ENCODE measurements around the gene DLGAP4. TPM values are rescaled to one million over a fixed set of nuclear protein-coding genes. Genes with fewer than 3 reads are reported as not detected.
A peak's percentile ranks its signal among the peaks of the same experiment; 100 is the strongest.

DLGAP4 gene, protein sequence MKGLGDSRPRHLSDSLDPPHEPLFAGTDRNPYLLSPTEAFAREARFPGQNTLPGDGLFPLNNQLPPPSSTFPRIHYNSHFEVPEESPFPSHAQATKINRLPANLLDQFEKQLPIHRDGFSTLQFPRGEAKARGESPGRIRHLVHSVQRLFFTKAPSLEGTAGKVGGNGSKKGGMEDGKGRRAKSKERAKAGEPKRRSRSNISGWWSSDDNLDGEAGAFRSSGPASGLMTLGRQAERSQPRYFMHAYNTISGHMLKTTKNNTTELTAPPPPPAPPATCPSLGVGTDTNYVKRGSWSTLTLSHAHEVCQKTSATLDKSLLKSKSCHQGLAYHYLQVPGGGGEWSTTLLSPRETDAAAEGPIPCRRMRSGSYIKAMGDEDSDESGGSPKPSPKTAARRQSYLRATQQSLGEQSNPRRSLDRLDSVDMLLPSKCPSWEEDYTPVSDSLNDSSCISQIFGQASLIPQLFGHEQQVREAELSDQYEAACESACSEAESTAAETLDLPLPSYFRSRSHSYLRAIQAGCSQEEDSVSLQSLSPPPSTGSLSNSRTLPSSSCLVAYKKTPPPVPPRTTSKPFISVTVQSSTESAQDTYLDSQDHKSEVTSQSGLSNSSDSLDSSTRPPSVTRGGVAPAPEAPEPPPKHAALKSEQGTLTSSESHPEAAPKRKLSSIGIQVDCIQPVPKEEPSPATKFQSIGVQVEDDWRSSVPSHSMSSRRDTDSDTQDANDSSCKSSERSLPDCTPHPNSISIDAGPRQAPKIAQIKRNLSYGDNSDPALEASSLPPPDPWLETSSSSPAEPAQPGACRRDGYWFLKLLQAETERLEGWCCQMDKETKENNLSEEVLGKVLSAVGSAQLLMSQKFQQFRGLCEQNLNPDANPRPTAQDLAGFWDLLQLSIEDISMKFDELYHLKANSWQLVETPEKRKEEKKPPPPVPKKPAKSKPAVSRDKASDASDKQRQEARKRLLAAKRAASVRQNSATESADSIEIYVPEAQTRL
- 10 to 100 TPM; 62.9 to 78.2 TPM for total RNA-seq
- polyA plus RNA-seq (2013, experiment 1 of 2): 94.6 TPM
- polyA plus RNA-seq (2013, experiment 2 of 2): 90.8 TPM
- long read RNA-seq, experiment 1, transcript DLGAP4-206 (7 exons, 3,110 nt): major isoform, 6 of 26 reads
- long read RNA-seq, experiment 1, partial matches to known transcripts: 11 of 26 reads
- long read RNA-seq, experiment 1, other reads (novel, unspliced or antisense): 7 of 26 reads
- long read RNA-seq, experiment 2, full-length matches to known transcripts: 111 of 146 reads
- long read RNA-seq, experiment 2, partial matches to known transcripts: 14 of 146 reads
- long read RNA-seq, experiment 2, other reads (novel, unspliced or antisense): 21 of 146 reads
- long read RNA-seq, experiment 3, transcript DLGAP4-206 (7 exons, 3,110 nt): major isoform, 102 of 139 reads
- long read RNA-seq, experiment 3, partial matches to known transcripts: 11 of 139 reads
- long read RNA-seq, experiment 3, other reads (novel, unspliced or antisense): 24 of 139 reads
- long read RNA-seq, experiment 4, transcript DLGAP4-206 (7 exons, 3,110 nt): major isoform, 27 of 40 reads
- long read RNA-seq, experiment 4, partial matches to known transcripts: 7 of 40 reads
- long read RNA-seq, experiment 4, other reads (novel, unspliced or antisense): 5 of 40 reads

DNA sequence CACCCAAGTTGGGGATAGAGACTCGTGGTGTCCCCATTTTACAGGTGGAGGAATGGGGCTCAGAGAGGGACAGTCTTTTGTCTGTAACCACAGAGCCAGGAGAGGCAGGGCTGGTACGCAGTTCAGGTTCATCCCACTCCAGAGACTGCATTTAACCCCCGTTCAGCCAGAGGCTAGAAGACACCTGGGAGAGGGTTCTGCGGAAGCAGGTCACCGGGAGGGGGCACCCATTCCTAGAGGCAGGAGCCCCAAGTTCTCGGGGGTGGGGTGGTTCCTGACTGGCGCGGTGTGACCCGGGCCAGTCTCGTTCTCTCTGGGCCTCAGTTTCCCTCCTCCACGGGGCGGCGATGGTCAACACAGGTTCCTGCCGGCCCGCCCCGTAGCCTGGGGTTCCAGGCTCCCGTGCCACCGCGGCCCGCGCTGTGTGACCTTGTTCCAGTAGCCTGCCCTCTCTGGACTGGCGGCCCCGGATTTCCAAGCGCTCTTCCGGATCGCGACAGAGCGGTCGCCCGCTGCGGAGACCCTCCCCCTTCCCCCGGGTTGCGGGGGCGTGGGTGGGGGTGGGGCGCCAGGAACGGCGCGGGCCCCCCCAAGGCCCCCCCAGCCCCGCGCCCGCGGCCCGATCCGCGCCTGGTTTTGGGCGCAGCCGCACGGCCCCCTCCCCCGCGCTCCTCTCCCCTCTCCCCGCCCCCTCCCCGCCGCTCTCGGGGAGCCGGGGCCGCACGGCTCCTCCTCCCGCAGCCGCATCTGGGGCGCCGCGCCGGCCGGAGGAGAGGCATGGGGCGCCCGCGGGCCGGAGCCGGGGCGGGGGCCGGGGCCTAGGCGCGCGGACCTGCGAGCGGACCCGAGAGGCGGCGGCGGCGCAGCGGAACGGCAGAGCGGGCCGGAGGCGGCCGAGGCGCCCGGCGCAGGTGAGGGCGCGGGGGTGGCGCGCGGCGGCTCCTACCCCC lies at the start of gene DLGAP4:
Gene DLGAP4, plus strand, starts transcription at position 738 of the 950 bp plus-strand sequence. CDS start 125,379 bp downstream, outside the sequence.
- no peaks in the 10 kb centered on the region for H3K36me3 ChIP-seq (ENCODE audit: control insufficient read depth, insufficient read depth, low read length)
- peak; percentile 74 for DNase-seq
- Mint-ChIP-seq H3K27ac (no peak within 1 kb of the TSS), H3K36me3 (ENCODE audit: low read depth) (no peaks in the 10 kb centered on the region), H3K9me3 (no peaks in the 10 kb centered on the region), H3K4me1 (peaks cover 2% of the 10 kb centered on the region), H3K4me3 (peak within 1 kb of the TSS; percentile 58), H3K27me3 (ENCODE audit: insufficient read depth) (peaks cover 77% of the 10 kb centered on the region)
- H3K27ac ChIP-seq (ENCODE audit: low read depth, low read length): no peak within 1 kb of the TSS
- H3K9ac ChIP-seq (ENCODE audit: extremely low read depth, low read length, poor library complexity, severe bottlenecking): no peak within 1 kb of the TSS
- H3K4me3 ChIP-seq (ENCODE audit: low read length): peak within 1 kb of the TSS; percentile 72
- WGBS, 2 experiments (ENCODE audit: insufficient coverage in 1 of 2, insufficient read length in 1 of 2): 4 to 5% methylated on average over 27 to 79 of the region's 96 CpGs
- TF ChIP-seq, protein P1, sequence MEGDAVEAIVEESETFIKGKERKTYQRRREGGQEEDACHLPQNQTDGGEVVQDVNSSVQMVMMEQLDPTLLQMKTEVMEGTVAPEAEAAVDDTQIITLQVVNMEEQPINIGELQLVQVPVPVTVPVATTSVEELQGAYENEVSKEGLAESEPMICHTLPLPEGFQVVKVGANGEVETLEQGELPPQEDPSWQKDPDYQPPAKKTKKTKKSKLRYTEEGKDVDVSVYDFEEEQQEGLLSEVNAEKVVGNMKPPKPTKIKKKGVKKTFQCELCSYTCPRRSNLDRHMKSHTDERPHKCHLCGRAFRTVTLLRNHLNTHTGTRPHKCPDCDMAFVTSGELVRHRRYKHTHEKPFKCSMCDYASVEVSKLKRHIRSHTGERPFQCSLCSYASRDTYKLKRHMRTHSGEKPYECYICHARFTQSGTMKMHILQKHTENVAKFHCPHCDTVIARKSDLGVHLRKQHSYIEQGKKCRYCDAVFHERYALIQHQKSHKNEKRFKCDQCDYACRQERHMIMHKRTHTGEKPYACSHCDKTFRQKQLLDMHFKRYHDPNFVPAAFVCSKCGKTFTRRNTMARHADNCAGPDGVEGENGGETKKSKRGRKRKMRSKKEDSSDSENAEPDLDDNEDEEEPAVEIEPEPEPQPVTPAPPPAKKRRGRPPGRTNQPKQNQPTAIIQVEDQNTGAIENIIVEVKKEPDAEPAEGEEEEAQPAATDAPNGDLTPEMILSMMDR (conservative IDR thresholded peaks at IDR 0.05): peak; percentile 33
- peaks cover 85% of the 10 kb centered on the region for H3K27me3 ChIP-seq (ENCODE audit: control insufficient read depth, insufficient read depth, low read length, poor library complexity, severe bottlenecking)
- H3K4me1 ChIP-seq (ENCODE audit: control insufficient read depth, insufficient read depth, low read length): no peaks in the 10 kb centered on the region
- no peaks in the 10 kb centered on the region for H3K9me3 ChIP-seq (ENCODE audit: control insufficient read depth, low read length)

DNA sequence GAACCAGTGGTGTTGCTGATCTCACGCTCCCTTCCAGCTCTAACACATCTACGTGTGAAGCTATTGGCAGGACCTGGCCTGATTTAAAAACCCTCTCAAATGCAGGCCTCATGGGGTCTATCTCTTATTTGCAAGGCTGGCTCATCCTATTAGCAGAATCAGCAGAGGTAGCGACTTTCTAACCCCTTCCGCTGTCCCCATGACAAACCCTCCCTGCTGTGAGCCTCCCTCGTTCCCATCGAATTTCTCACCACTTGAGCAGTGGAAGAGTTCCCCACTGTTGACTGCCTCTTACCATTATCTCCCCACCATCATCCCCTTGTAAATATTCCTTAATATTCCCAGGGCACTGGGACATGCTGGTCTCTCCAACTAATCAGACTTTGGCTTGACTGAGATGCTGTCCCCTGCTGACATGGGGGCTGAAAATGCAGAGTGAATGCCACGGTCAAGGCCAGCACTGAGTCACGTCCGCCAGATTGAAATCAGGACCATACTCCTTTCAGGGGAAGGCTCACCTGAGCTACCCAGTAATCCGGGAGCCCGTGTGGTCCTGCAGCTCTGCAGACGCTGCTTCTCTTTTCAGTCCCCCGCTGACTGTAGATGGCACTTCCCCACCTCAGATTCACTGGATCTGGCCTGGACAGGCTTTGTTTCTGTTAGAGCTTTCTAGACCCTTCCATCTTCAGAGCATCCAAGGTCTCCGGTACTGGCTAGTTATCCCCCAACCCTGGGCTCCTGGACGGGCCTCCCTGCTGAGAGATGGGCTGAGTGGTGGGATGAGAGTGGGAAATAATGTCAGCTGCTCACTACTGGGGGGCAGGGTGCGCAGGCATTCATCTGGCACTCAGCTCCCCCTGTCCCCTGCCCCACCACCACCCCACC lies 46.7 kb upstream of the DLGAP4 start:
- Mint-ChIP-seq H3K4me1 (peaks cover 15% of the 10 kb centered on the region), H3K9me3 (no peaks in the 10 kb centered on the region), H3K27me3 (ENCODE audit: insufficient read depth) (peaks cover 16% of the 10 kb centered on the region), H3K4me3 (no peak overlapping the region), H3K36me3 (ENCODE audit: low read depth) (peaks cover 19% of the 10 kb centered on the region), H3K27ac (peak overlapping the region; percentile 46)
- WGBS, 2 experiments (ENCODE audit: insufficient coverage in 1 of 2, insufficient read length in 1 of 2): 23 to 29% methylated on average over 13 to 16 of the region's 16 CpGs
- Histone ChIP-seq H3K27ac (ENCODE audit: low read depth, low read length) (no peak overlapping the region), H3K27me3 (ENCODE audit: control insufficient read depth, insufficient read depth, low read length, poor library complexity, severe bottlenecking) (peaks cover 4% of the 10 kb centered on the region), H3K4me1 (ENCODE audit: control insufficient read depth, insufficient read depth, low read length) (peaks cover 4% of the 10 kb centered on the region), H3K36me3 (ENCODE audit: control insufficient read depth, insufficient read depth, low read length) (peaks cover 13% of the 10 kb centered on the region), H3K9me3 (ENCODE audit: control insufficient read depth, low read length) (no peaks in the 10 kb centered on the region), H3K4me3 (ENCODE audit: low read length) (peak overlapping the region; percentile 49), H3K9ac (ENCODE audit: extremely low read depth, low read length, poor library complexity, severe bottlenecking) (no peak overlapping the region)
- TF ChIP-seq, protein P1 (conservative IDR thresholded peaks at IDR 0.05): no peak
- DNase-seq: peak; percentile 93

Data from endodermal cell (in vitro differentiated cells).